ENCODE data around the gene WIPI1. TPM values are rescaled to one million over a fixed set of nuclear protein-coding genes. Genes with fewer than 3 reads are reported as not detected.
"Not testable (repeated sequence)": the region's sequence is repeated elsewhere in the genome, so short reads cannot be mapped to it uniquely, and the experiment has no call there.

WIPI1 gene
- total RNA-seq, 1 experiment from 2014 or later, result 20.2 TPM

- no peak overlapping the region for H3K4me2 ChIP-seq (ENCODE audit: low read length)
- no peaks in the 10 kb centered on the region for H3K79me2 ChIP-seq (ENCODE audit: low read length)
- H3K9ac ChIP-seq (ENCODE audit: low read length), result no peak overlapping the region
- no peaks in the 10 kb centered on the region for H3F3A ChIP-seq (ENCODE audit: low read length, unreplicated experiment)
- no peak overlapping the region for H3K27ac ChIP-seq (ENCODE audit: low read length)
- H3K4me1 ChIP-seq (ENCODE audit: insufficient read depth, low read length), result no peaks in the 10 kb centered on the region
- intact Hi-C loops (cut with micrococcal nuclease), result no loop called here
- no peaks in the 10 kb centered on the region for H4K20me1 ChIP-seq (ENCODE audit: low read length)
- no peaks in the 10 kb centered on the region for H3K9me3 ChIP-seq (ENCODE audit: low read length)
- no peaks in the 10 kb centered on the region for H3K9me2 ChIP-seq (replicated peaks; ENCODE audit: low read length)
- no peak overlapping the region for H2AFZ ChIP-seq (ENCODE audit: low read length)
- H3K36me3 ChIP-seq (ENCODE audit: low read depth, low read length), result no peaks in the 10 kb centered on the region
- ATAC-seq (no peak), DNase-seq (no peak)
- ChIA-PET POLR2A (ENCODE audit: unreplicated experiment) (no interaction called here), CTCF (no interaction called here)
- no peak overlapping the region for H3K4me3 ChIP-seq (ENCODE audit: low read length)
- H3K27me3 ChIP-seq (ENCODE audit: low read length), result no peaks in the 10 kb centered on the region
- no TSS peak for BruUV-seq (replicated peaks)
- TF ChIP-seq, protein P1, sequence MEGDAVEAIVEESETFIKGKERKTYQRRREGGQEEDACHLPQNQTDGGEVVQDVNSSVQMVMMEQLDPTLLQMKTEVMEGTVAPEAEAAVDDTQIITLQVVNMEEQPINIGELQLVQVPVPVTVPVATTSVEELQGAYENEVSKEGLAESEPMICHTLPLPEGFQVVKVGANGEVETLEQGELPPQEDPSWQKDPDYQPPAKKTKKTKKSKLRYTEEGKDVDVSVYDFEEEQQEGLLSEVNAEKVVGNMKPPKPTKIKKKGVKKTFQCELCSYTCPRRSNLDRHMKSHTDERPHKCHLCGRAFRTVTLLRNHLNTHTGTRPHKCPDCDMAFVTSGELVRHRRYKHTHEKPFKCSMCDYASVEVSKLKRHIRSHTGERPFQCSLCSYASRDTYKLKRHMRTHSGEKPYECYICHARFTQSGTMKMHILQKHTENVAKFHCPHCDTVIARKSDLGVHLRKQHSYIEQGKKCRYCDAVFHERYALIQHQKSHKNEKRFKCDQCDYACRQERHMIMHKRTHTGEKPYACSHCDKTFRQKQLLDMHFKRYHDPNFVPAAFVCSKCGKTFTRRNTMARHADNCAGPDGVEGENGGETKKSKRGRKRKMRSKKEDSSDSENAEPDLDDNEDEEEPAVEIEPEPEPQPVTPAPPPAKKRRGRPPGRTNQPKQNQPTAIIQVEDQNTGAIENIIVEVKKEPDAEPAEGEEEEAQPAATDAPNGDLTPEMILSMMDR (conservative IDR thresholded peaks at IDR 0.05; ENCODE audit: low read depth, low read length), result no peak
- no peak for TF ChIP-seq EZH2phosphoT487 (IDR thresholded peaks at IDR 0.05; ENCODE audit: borderline replicate concordance, low read length)
- TF ChIP-seq EZH2 (IDR thresholded peaks at IDR 0.05; ENCODE audit: low read length, unreplicated experiment), result no peak
Observed at GRCh38 chr17:68420065-68420464, 37.2 kb downstream of the WIPI1 start.

- POLR2A ChIA-PET (ENCODE audit: unreplicated experiment), result no interaction called here
- no peaks in the 10 kb centered on the region for H3K36me3 ChIP-seq (ENCODE audit: low read depth, low read length)
- TSS peak; percentile 4 for BruUV-seq (replicated peaks)
- peaks cover 4% of the 10 kb centered on the region; the same call in 1 of the 2 replicates for H3K4me1 ChIP-seq (ENCODE audit: insufficient read depth, low read length)
- no peaks in the 10 kb centered on the region for H4K20me1 ChIP-seq (ENCODE audit: low read length)
- CTCF ChIA-PET, result interaction anchor here (0.7 kb wide), 1 partner anchor 606 kb away, joined by 3 read pairs; no protein-coding TSS in a partner anchor
- no peaks in the 10 kb centered on the region for H3F3A ChIP-seq (ENCODE audit: low read length, unreplicated experiment)
- no peaks in the 10 kb centered on the region for H3K79me2 ChIP-seq (ENCODE audit: low read length)
- H2AFZ ChIP-seq (ENCODE audit: low read length), result no peak overlapping the region
- ATAC-seq (no peak), DNase-seq (no peak)
- 0 out of 2 replicates have a peak, but pooled peaks cover 4% of the 10 kb centered on the region for H3K27me3 ChIP-seq (ENCODE audit: low read length)
- H3K9me3 ChIP-seq (ENCODE audit: low read length), result no peaks in the 10 kb centered on the region
- no peaks in the 10 kb centered on the region for H3K9me2 ChIP-seq (replicated peaks; ENCODE audit: low read length)
- H3K4me3 ChIP-seq (ENCODE audit: low read length), result no peak overlapping the region
- TF ChIP-seq, protein P1 (conservative IDR thresholded peaks at IDR 0.05; ENCODE audit: low read depth, low read length), result no peak
- TF ChIP-seq EZH2phosphoT487 (IDR thresholded peaks at IDR 0.05; ENCODE audit: borderline replicate concordance, low read length) (no peak), EZH2 (IDR thresholded peaks at IDR 0.05; ENCODE audit: low read length, unreplicated experiment) (no peak)
- intact Hi-C loops (cut with micrococcal nuclease), result no loop called here
- no peak overlapping the region for H3K27ac ChIP-seq (ENCODE audit: low read length)
- H3K4me2 ChIP-seq (ENCODE audit: low read length), result no peak overlapping the region
- H3K9ac ChIP-seq (ENCODE audit: low read length), result no peak overlapping the region
Observed at GRCh38 chr17:68418876-68419275, 38.4 kb downstream of the WIPI1 start.

- Histone ChIP-seq H4K20me1 (ENCODE audit: low read length) (no peaks in the 10 kb centered on the region), H3K27ac (ENCODE audit: low read length) (no peak overlapping the region), H3K9me2 (replicated peaks; ENCODE audit: low read length) (no peaks in the 10 kb centered on the region), H3K4me2 (ENCODE audit: low read length) (no peak overlapping the region), H3K9me3 (ENCODE audit: low read length) (no peaks in the 10 kb centered on the region), H3K79me2 (ENCODE audit: low read length) (no peaks in the 10 kb centered on the region), H3K4me3 (ENCODE audit: low read length) (no peak overlapping the region), H2AFZ (ENCODE audit: low read length) (no peak overlapping the region), H3K9ac (ENCODE audit: low read length) (no peak overlapping the region), H3F3A (ENCODE audit: low read length, unreplicated experiment) (no peaks in the 10 kb centered on the region), H3K4me1 (ENCODE audit: insufficient read depth, low read length) (peaks cover 4% of the 10 kb centered on the region; the same call in 1 of the 2 replicates), H3K36me3 (ENCODE audit: low read depth, low read length) (no peaks in the 10 kb centered on the region), H3K27me3 (ENCODE audit: low read length) (0 out of 2 replicates have a peak, but pooled peaks cover 4% of the 10 kb centered on the region)
- CTCF ChIA-PET, result interaction anchor here (0.6 kb wide), 1 partner anchor 65 kb away, joined by 3 read pairs; no protein-coding TSS in a partner anchor
- BruUV-seq (replicated peaks), result no TSS peak
- POLR2A ChIA-PET (ENCODE audit: unreplicated experiment), result no interaction called here
- intact Hi-C loops (cut with micrococcal nuclease), result no loop called here
- no peak for DNase-seq
- ATAC-seq, result no peak
- TF ChIP-seq, protein P1 (conservative IDR thresholded peaks at IDR 0.05; ENCODE audit: low read depth, low read length), result no peak
- TF ChIP-seq EZH2 (IDR thresholded peaks at IDR 0.05; ENCODE audit: low read length, unreplicated experiment) (no peak), EZH2phosphoT487 (IDR thresholded peaks at IDR 0.05; ENCODE audit: borderline replicate concordance, low read length) (no peak)
Observed at GRCh38 chr17:68417317-68417716, 40.0 kb downstream of the WIPI1 start.

DNA sequence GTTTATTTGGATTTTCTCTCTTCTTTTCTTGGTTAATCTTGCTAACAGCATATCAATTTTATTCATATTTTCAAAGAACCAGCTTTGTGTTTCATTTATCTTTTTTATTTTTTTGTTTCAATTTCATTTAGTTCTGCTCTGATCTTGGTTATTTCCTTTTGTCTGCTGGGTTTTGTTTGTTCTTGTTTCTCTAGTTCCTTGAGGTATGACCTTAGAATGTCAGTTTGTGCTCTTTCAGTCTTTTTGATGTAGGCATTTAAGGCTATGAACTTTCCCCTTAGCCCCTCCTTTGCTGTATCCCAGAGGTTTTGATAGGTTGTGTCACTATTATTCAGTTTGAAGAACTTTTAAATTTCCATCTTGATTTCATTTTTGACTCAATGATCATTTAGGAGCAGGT is 42.4 kb downstream of the WIPI1 start:
- not testable (repeated sequence) for H3K4me3 ChIP-seq (ENCODE audit: low read length)

More for the DNA sequence above, 42.4 kb downstream of the WIPI1 start:
- CTCF ChIA-PET; H3K4me1 ChIP-seq (ENCODE audit: insufficient read depth, low read length); H2AFZ ChIP-seq (ENCODE audit: low read length); H3K27me3 ChIP-seq (ENCODE audit: low read length); ATAC-seq; DNase-seq; H3K36me3 ChIP-seq (ENCODE audit: low read depth, low read length); POLR2A ChIA-PET (ENCODE audit: unreplicated experiment); H4K20me1 ChIP-seq (ENCODE audit: low read length); H3K27ac ChIP-seq (ENCODE audit: low read length); H3F3A ChIP-seq (ENCODE audit: low read length, unreplicated experiment); H3K9ac ChIP-seq (ENCODE audit: low read length); H3K9me2 ChIP-seq (replicated peaks; ENCODE audit: low read length); H3K9me3 ChIP-seq (ENCODE audit: low read length); BruUV-seq (replicated peaks); H3K4me2 ChIP-seq (ENCODE audit: low read length); H3K79me2 ChIP-seq (ENCODE audit: low read length); intact Hi-C loops (cut with micrococcal nuclease): not testable (repeated sequence)

Data from PC-3 (cell line).